SK-N-SH (cell line): ENCODE results near the gene SMARCA2. TPM values are rescaled to one million over a fixed set of nuclear protein-coding genes. Genes with fewer than 3 reads are reported as not detected.
A peak's percentile ranks its signal among the peaks of the same experiment; 100 is the strongest.

ENCODE experiments used
- CTCF ChIA-PET: fragments of 300-600, 350-600 bp; formaldehyde crosslinking; extraction: SDS; loops from one replicate; lab custom pipeline; 2021; lab: Yijun Ruan, JAX
- POLR2A ChIA-PET: fragments of 350-600 bp; sonication (Branson Sonifier 250); formaldehyde crosslinking; extraction: SDS; loops from one replicate; lab custom pipeline; 2020; ENCODE audit warnings: antibody characterized with exemption, inconsistent platforms; lab: Yijun Ruan, JAX
- DNase-seq: peaks from one replicate; pipeline ENCODE4 v3.0.0; 2012
- H2AFZ ChIP-seq: fragments of 200-600 bp; sonication (generic); 2 replicates; pipeline ENCODE4 v1.8.1; 2016; ENCODE audit warnings: antibody characterized with exemption, mild to moderate bottlenecking, low read depth
- H3F3A ChIP-seq: fragments of 200-600 bp; sonication (generic); replicated peaks from 2 replicates; pipeline ENCODE3; 2016; ENCODE audit warnings: antibody characterized with exemption, mild to moderate bottlenecking; ENCODE audit not compliant: insufficient read depth
- H3K27ac ChIP-seq, 2 experiments: fragments of 200-500 bp in 1 of 2; fragments of 200-600 bp in 1 of 2; sonication (Bioruptor generic) in 1 of 2; sonication (generic), shearing (Covaris generic) in 1 of 2; 2 replicates each; pipeline versions ENCODE4 v1.5.1 to v1.6.1; 2014 to 2016; ENCODE audit warnings: low read depth in 2 of 2, inconsistent platforms in 1 of 2, low read length in 1 of 2, mild to moderate bottlenecking in 1 of 2, mixed read lengths in 1 of 2
- H3K27me3 ChIP-seq: fragments of 200-600 bp; sonication (generic), shearing (Covaris generic); 2 replicates; pipeline ENCODE4 v1.6.1; 2016; ENCODE audit warnings: mixed run types; ENCODE audit not compliant: insufficient read depth
- H3K36me3 ChIP-seq, 2 experiments: fragments of 200-500 bp in 1 of 2; fragments of 200-600 bp in 1 of 2; sonication (Bioruptor generic) in 1 of 2; sonication (generic) in 1 of 2; replicated peaks in 1 of 2; 2 replicates each; pipeline versions ENCODE3 to v1.5.1; 2014 to 2016; ENCODE audit warnings: low read length in 1 of 2, mild to moderate bottlenecking in 1 of 2; ENCODE audit not compliant: insufficient read depth in 2 of 2, control insufficient read depth in 1 of 2
- H3K4me1 ChIP-seq, 2 experiments: fragments of 200-500 bp in 1 of 2; fragments of 200-600 bp in 1 of 2; sonication (Bioruptor generic) in 1 of 2; sonication (generic), shearing (Covaris generic) in 1 of 2; 2 replicates each; pipeline versions ENCODE4 v1.5.1 to v1.6.1; 2014 to 2016; ENCODE audit warnings: low read depth in 1 of 2, low read length in 1 of 2, mixed run types in 1 of 2; ENCODE audit not compliant: insufficient read depth in 2 of 2, control insufficient read depth in 1 of 2
- H3K4me2 ChIP-seq: fragments of 200-600 bp; sonication (generic), shearing (Covaris generic); 2 replicates; pipeline ENCODE4 v1.6.1; 2017; ENCODE audit warnings: mixed run types
- H3K4me3 ChIP-seq, 2 experiments: fragments of 200-500 bp in 1 of 2; fragments of 200-600 bp in 1 of 2; sonication (Bioruptor generic) in 1 of 2; sonication (generic), shearing (Covaris generic) in 1 of 2; 2 replicates each; pipeline versions ENCODE4 v1.5.1 to v1.8.1; 2014 to 2016; ENCODE audit warnings: low read depth in 2 of 2, inconsistent platforms in 1 of 2, low read length in 1 of 2, mild to moderate bottlenecking in 1 of 2, mixed read lengths in 1 of 2, moderate library complexity in 1 of 2
- H3K79me2 ChIP-seq: fragments of 200-600 bp; sonication (generic); 2 replicates; pipeline ENCODE4 v1.8.1; 2017; ENCODE audit warnings: mild to moderate bottlenecking; ENCODE audit not compliant: insufficient read depth
- H3K9ac ChIP-seq: fragments of 200-600 bp; sonication (generic); 2 replicates; pipeline ENCODE4 v1.6.1; 2017; ENCODE audit warnings: mixed run types
- H3K9me2 ChIP-seq: fragments of 200-600 bp; sonication (generic); 2 replicates; pipeline ENCODE4 v1.6.1; 2017; ENCODE audit warnings: mixed run types
- H3K9me3 ChIP-seq: fragments of 200-600 bp; sonication (generic); 2 replicates; pipeline ENCODE4 v1.6.1; 2017; ENCODE audit warnings: mixed run types, mild to moderate bottlenecking, moderate library complexity
- H4K20me1 ChIP-seq: fragments of 200-600 bp; sonication (generic); 2 replicates; pipeline ENCODE4 v1.6.1; 2017; ENCODE audit warnings: mild to moderate bottlenecking, mixed run types; ENCODE audit not compliant: insufficient read depth
- ELF1 ChIP-seq: IDR thresholded peaks from 2 replicates; pipeline ENCODE4 v1.4.0; 2012
- EP300 ChIP-seq, 2 experiments: IDR thresholded peaks; 2 replicates each; pipeline versions ENCODE4 v1.4.0 to v1.6.1; 2012; ENCODE audit warnings: borderline replicate concordance in 1 of 2, low read depth in 1 of 2, low read length in 1 of 2
- EZH2phosphoT487 ChIP-seq: fragments of 200-600 bp; sonication (generic); IDR thresholded peaks from 2 replicates; pipeline ENCODE4 v1.6.1; 2017; ENCODE audit warnings: low read depth, mixed run types, mild to moderate bottlenecking, antibody characterized with exemption, moderate library complexity, borderline replicate concordance
- FOSL2 ChIP-seq: IDR thresholded peaks from 2 replicates; pipeline ENCODE4 v1.4.0; 2012; ENCODE audit warnings: low read depth, mild to moderate bottlenecking, moderate library complexity, borderline replicate concordance
- GABPA ChIP-seq: IDR thresholded peaks from 2 replicates; pipeline ENCODE4 v1.4.0; 2012; ENCODE audit warnings: low read depth, mild to moderate bottlenecking
- GATA2 ChIP-seq: sonication (generic); formaldehyde crosslinking; IDR thresholded peaks from 2 replicates; pipeline ENCODE4 v1.5.0; 2020; ENCODE audit warnings: mild to moderate bottlenecking, missing genetic modification reagents
- JUND ChIP-seq: IDR thresholded peaks from 2 replicates; pipeline ENCODE4 v1.4.0; 2012
- MAX ChIP-seq: IDR thresholded peaks from 2 replicates; pipeline ENCODE4 v1.4.0; 2012; ENCODE audit warnings: low read depth
- MEF2A ChIP-seq: IDR thresholded peaks from 2 replicates; pipeline ENCODE4 v1.4.0; 2012; ENCODE audit warnings: low read depth, borderline replicate concordance
- MXI1 ChIP-seq: IDR thresholded peaks from 2 replicates; pipeline ENCODE4 v1.6.1; 2012; ENCODE audit warnings: mild to moderate bottlenecking, low read depth, low read length, improper control_type of control experiment
- NRF1 ChIP-seq: IDR thresholded peaks from 2 replicates; pipeline ENCODE4 v1.6.1; 2012; ENCODE audit warnings: low read depth, mild to moderate bottlenecking, low read length
- RAD21 ChIP-seq: IDR thresholded peaks from 2 replicates; pipeline ENCODE4 v1.6.1; 2012; ENCODE audit warnings: mild to moderate bottlenecking, low read length
- RCOR1 ChIP-seq: fragments of 150-350 bp; IDR thresholded peaks from 2 replicates; pipeline ENCODE4 v1.6.1; 2017; ENCODE audit warnings: antibody characterized with exemption, low read length
- SIN3A ChIP-seq: IDR thresholded peaks from 2 replicates; pipeline ENCODE4 v1.6.1; 2012; ENCODE audit warnings: low read depth, mild to moderate bottlenecking, low read length, moderate library complexity, borderline replicate concordance
- SMC3 ChIP-seq: IDR thresholded peaks from 2 replicates; pipeline ENCODE4 v1.6.1; 2012; ENCODE audit warnings: low read depth, low read length, improper control_type of control experiment
- TCF12 ChIP-seq: IDR thresholded peaks from 2 replicates; pipeline ENCODE4 v1.4.0; 2012
- YY1 ChIP-seq: IDR thresholded peaks from 2 replicates; pipeline ENCODE4 v1.4.0; 2012; ENCODE audit warnings: low read depth, mild to moderate bottlenecking
- ZBTB33 ChIP-seq: IDR thresholded peaks from 2 replicates; pipeline ENCODE4 v1.4.0; 2012; ENCODE audit warnings: low read depth, borderline replicate concordance
- WGBS: methylation state at CpG from one replicate; pipeline ENCODE4 v1.1.6; 2017; ENCODE audit warnings: low lambda C conversion rate; 5-methylcytosine and 5-hydroxymethylcytosine counted together
- polyA plus RNA-seq, 3 experiments: library from polyadenylated mRNA; depleted of rRNA; stranded (reverse); fragments of >200 nt; gene quantifications; 2 replicates each; pipeline ENCODE4 v1.2.3, GENCODE V29; 2012
- TF ChIP-seq, protein P1 (sequence below): fragments of 150-350 bp; IDR thresholded peaks from 2 replicates; pipeline ENCODE4 v1.6.1; 2017; ENCODE audit warnings: antibody characterized with exemption, low read length, low read depth, borderline replicate concordance

The SMARCA2 gene
- polyA plus RNA-seq, 1 of the 3 experiments (the other 2 are of a cell fraction) = 17.4 TPM

- TF ChIP-seq NRF1 = no peak
These were observed 163.0 kb downstream of the SMARCA2 start (continued) for GRCh38 chr9:2178034-2178734.

DNA sequence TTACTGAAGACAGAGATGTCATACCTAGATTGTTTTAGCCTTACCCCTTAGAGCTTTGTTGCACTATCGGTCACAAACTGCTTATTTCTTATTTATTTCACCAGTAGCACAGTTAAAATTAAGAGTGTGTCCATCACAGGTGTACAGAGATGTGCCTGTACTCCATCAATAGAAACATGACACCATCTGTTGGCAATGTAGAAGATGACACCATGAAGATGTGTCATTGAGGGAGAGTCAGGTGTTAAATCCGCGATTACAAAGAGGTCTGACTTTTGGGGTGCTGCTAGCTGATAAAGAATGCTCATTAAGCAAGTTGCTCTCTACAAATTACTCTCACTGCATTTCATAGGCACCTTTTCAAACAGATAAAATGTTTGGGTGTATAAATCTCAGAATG is 164.4 kb downstream of the SMARCA2 start:
- H4K20me1 ChIP-seq = no peaks in the 10 kb centered on the region
- no peak for DNase-seq
- no peaks in the 10 kb centered on the region for H3K9me3 ChIP-seq
- CTCF ChIA-PET = interaction anchor here (0.8 to 1.0 kb wide), 2 partner anchors 13 to 55 kb away, joined by 3 read pairs; no protein-coding TSS in a partner anchor
- H3K36me3 ChIP-seq = peaks cover 0 to 3% of the 10 kb centered on the region in 2 experiments
- WGBS = 95% methylated on average over 3 of the region's 3 CpGs
- H3K4me3 ChIP-seq = no peak overlapping the region
- H3F3A ChIP-seq = no peaks in the 10 kb centered on the region
- no peak overlapping the region for H3K9ac ChIP-seq
- TF ChIP-seq YY1 = no peak
- no peak for TF ChIP-seq EZH2phosphoT487
- TF ChIP-seq JUND = no peak
- peak; percentile 21; the same call in 1 of the 2 replicates for TF ChIP-seq RAD21
- TF ChIP-seq, all 33 proteins: peak for 1
- POLR2A ChIA-PET = no interaction called here
- Histone ChIP-seq H2AFZ (no peak overlapping the region), H3K27ac (no peak overlapping the region), H3K27me3 (no peaks in the 10 kb centered on the region), H3K4me1 (no peaks in the 10 kb centered on the region; a peak in 2 of 4 replicates), H3K9me2 (no peaks in the 10 kb centered on the region; the same call in 1 of the 2 replicates), H3K4me2 (no peak overlapping the region), H3K79me2 (no peaks in the 10 kb centered on the region)

GRCh38 chr9:2180154-2180553 is 165.0 kb downstream of the SMARCA2 start:
- H3K36me3 ChIP-seq = peaks cover 0 to 3% of the 10 kb centered on the region in 2 experiments
- H4K20me1 ChIP-seq = no peaks in the 10 kb centered on the region
- H3K9me3 ChIP-seq = no peaks in the 10 kb centered on the region
- H3K4me1 ChIP-seq = no peaks in the 10 kb centered on the region; a peak in 2 of 4 replicates
- 96% methylated on average over 5 of the region's 5 CpGs for WGBS
- CTCF ChIA-PET = interaction anchor here (0.8 to 2.8 kb wide), 2 partner anchors 47 to 55 kb away, joined by 3 to 14 read pairs; no protein-coding TSS in a partner anchor
- no peak for TF ChIP-seq SIN3A
- TF ChIP-seq ELF1 = no peak
- no peak for TF ChIP-seq SMC3
- no peak for TF ChIP-seq FOSL2
- TF ChIP-seq MXI1 = no peak
- no peak for TF ChIP-seq MEF2A
- no peak for TF ChIP-seq GATA2 (CRISPR knock-in tag)
- TF ChIP-seq RCOR1 = no peak
- no peak for TF ChIP-seq NRF1
- no peak for TF ChIP-seq ZBTB33
- no peak for TF ChIP-seq YY1
- no peak for TF ChIP-seq EP300 (IDR thresholded peaks at IDR 0.05; ENCODE audit: borderline replicate concordance in 1 of 2, low read depth in 1 of 2, low read length in 1 of 2)
- TF ChIP-seq, protein P1, sequence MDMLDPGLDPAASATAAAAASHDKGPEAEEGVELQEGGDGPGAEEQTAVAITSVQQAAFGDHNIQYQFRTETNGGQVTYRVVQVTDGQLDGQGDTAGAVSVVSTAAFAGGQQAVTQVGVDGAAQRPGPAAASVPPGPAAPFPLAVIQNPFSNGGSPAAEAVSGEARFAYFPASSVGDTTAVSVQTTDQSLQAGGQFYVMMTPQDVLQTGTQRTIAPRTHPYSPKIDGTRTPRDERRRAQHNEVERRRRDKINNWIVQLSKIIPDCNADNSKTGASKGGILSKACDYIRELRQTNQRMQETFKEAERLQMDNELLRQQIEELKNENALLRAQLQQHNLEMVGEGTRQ = no peak
- no peak for TF ChIP-seq GABPA
- no peak for TF ChIP-seq TCF12
- TF ChIP-seq MAX = no peak
- TF ChIP-seq, all 33 proteins: peak for 0
- POLR2A ChIA-PET = no interaction called here
- Histone ChIP-seq H3K79me2 (no peaks in the 10 kb centered on the region), H3F3A (no peaks in the 10 kb centered on the region), H3K9ac (no peak overlapping the region), H3K4me2 (no peak overlapping the region), H3K9me2 (no peaks in the 10 kb centered on the region; the same call in 1 of the 2 replicates), H3K4me3 (no peak overlapping the region), H3K27me3 (no peaks in the 10 kb centered on the region), H3K27ac (no peak overlapping the region), H2AFZ (no peak overlapping the region)
- no peak for DNase-seq
